ENCODE measurements around the gene PTBP3. TPM values are rescaled to one million over a fixed set of nuclear protein-coding genes. Genes with fewer than 3 reads are reported as not detected.
"Not testable (repeated sequence)": the region's sequence is repeated elsewhere in the genome, so short reads cannot be mapped to it uniquely, and the experiment has no call there.

Gene PTBP3
- total RNA-seq, 1 donor from 2014 or later, result 56.7 TPM

GRCh38 chr9:112278152-112278551 lies 55.3 kb downstream of the PTBP3 start:
- H3K27ac Mint-ChIP-seq (ENCODE audit: unreplicated experiment), result no peak overlapping the region
- peaks cover 37% of the 10 kb centered on the region for H3K4me1 Mint-ChIP-seq (ENCODE audit: low read depth)
- no peak overlapping the region for H3K4me3 Mint-ChIP-seq (ENCODE audit: unreplicated experiment)
- no peak for TF ChIP-seq CTCF (IDR thresholded peaks at IDR 0.05)
- H3K36me3 Mint-ChIP-seq (ENCODE audit: low read depth), result peaks cover 2% of the 10 kb centered on the region
- H3K9me3 Mint-ChIP-seq (ENCODE audit: low read depth), result no peaks in the 10 kb centered on the region
- no peak for DNase-seq (ENCODE audit: low spot score)
- no peaks in the 10 kb centered on the region for H3K27me3 Mint-ChIP-seq (ENCODE audit: low read depth)

GRCh38 chr9:112274600-112274999 lies 58.8 kb downstream of the PTBP3 start:
- peaks cover 26% of the 10 kb centered on the region for H3K4me1 Mint-ChIP-seq (ENCODE audit: low read depth)
- H3K27me3 Mint-ChIP-seq (ENCODE audit: low read depth), result no peaks in the 10 kb centered on the region
- TF ChIP-seq CTCF (IDR thresholded peaks at IDR 0.05), result no peak
- H3K4me3 Mint-ChIP-seq (ENCODE audit: unreplicated experiment), result no peak overlapping the region
- DNase-seq (ENCODE audit: low spot score), result no peak
- no peaks in the 10 kb centered on the region for H3K9me3 Mint-ChIP-seq (ENCODE audit: low read depth)
- H3K27ac Mint-ChIP-seq (ENCODE audit: unreplicated experiment), result no peak overlapping the region
- no peaks in the 10 kb centered on the region for H3K36me3 Mint-ChIP-seq (ENCODE audit: low read depth)

GRCh38 chr9:112273876-112274275 lies 59.5 kb downstream of the PTBP3 start:
- H3K9me3 Mint-ChIP-seq (ENCODE audit: low read depth), result no peaks in the 10 kb centered on the region

GRCh38 chr9:112271466-112272098 lies 61.8 kb downstream of the PTBP3 start:
- DNase-seq (ENCODE audit: low spot score), result no peak

More at GRCh38 chr9:112273876-112274275, 59.5 kb downstream of the PTBP3 start:
- no peak for TF ChIP-seq CTCF (IDR thresholded peaks at IDR 0.05)
- H3K36me3 Mint-ChIP-seq (ENCODE audit: low read depth), result no peaks in the 10 kb centered on the region
- no peak overlapping the region for H3K27ac Mint-ChIP-seq (ENCODE audit: unreplicated experiment)
- H3K4me3 Mint-ChIP-seq (ENCODE audit: unreplicated experiment), result no peak overlapping the region
- no peaks in the 10 kb centered on the region for H3K27me3 Mint-ChIP-seq (ENCODE audit: low read depth)
- peaks cover 26% of the 10 kb centered on the region for H3K4me1 Mint-ChIP-seq (ENCODE audit: low read depth)
- no peak for DNase-seq (ENCODE audit: low spot score)

GRCh38 chr9:112268413-112268812 lies 65.0 kb downstream of the PTBP3 start:
- TF ChIP-seq CTCF (IDR thresholded peaks at IDR 0.05), result no peak
- Mint-ChIP-seq H3K36me3 (ENCODE audit: low read depth) (peaks cover 7% of the 10 kb centered on the region), H3K27ac (ENCODE audit: unreplicated experiment) (no peak overlapping the region), H3K4me3 (ENCODE audit: unreplicated experiment) (no peak overlapping the region), H3K27me3 (ENCODE audit: low read depth) (no peaks in the 10 kb centered on the region), H3K9me3 (ENCODE audit: low read depth) (no peaks in the 10 kb centered on the region), H3K4me1 (ENCODE audit: low read depth) (peaks cover 12% of the 10 kb centered on the region)
- DNase-seq (ENCODE audit: low spot score), result no peak

More at GRCh38 chr9:112271466-112272098, 61.8 kb downstream of the PTBP3 start:
- no peak overlapping the region for H3K4me3 Mint-ChIP-seq (ENCODE audit: unreplicated experiment)
- peak overlapping the region; percentile 36 for H3K27ac Mint-ChIP-seq (ENCODE audit: unreplicated experiment)
- peaks cover 26% of the 10 kb centered on the region for H3K4me1 Mint-ChIP-seq (ENCODE audit: low read depth)
- H3K27me3 Mint-ChIP-seq (ENCODE audit: low read depth), result no peaks in the 10 kb centered on the region
- H3K9me3 Mint-ChIP-seq (ENCODE audit: low read depth), result no peaks in the 10 kb centered on the region
- no peaks in the 10 kb centered on the region for H3K36me3 Mint-ChIP-seq (ENCODE audit: low read depth)
- TF ChIP-seq CTCF (IDR thresholded peaks at IDR 0.05), result no peak

- H3K36me3 Mint-ChIP-seq (ENCODE audit: low read depth); H3K9me3 Mint-ChIP-seq (ENCODE audit: low read depth); H3K27me3 Mint-ChIP-seq (ENCODE audit: low read depth); H3K27ac Mint-ChIP-seq (ENCODE audit: unreplicated experiment); DNase-seq (ENCODE audit: low spot score); H3K4me1 Mint-ChIP-seq (ENCODE audit: low read depth); H3K4me3 Mint-ChIP-seq (ENCODE audit: unreplicated experiment): not testable (repeated sequence)
Observed at GRCh38 chr9:112267086-112267485, 66.3 kb downstream of the PTBP3 start.
